NB4 (cell line): ENCODE results near the gene POU6F2.

Source experiments
- DNase-seq: peaks from one replicate; pipeline ENCODE4 v3.0.0; 2010; ENCODE audit warnings: low read depth
- H3K4me3 ChIP-seq: one replicate; pipeline ENCODE4 v1.5.1; 2011; ENCODE audit warnings: mild to moderate bottlenecking, low read depth, low read length, moderate library complexity
- MYC ChIP-seq: IDR thresholded peaks from 2 replicates; pipeline ENCODE4 v1.6.1; 2011; ENCODE audit warnings: low read depth, low read length
- POLR2A ChIP-seq: IDR thresholded peaks from 2 replicates; pipeline ENCODE4 v1.6.1; 2011; ENCODE audit warnings: mild to moderate bottlenecking; ENCODE audit not compliant: insufficient read length; ENCODE audit errors: extremely low read depth
- TF ChIP-seq, protein P1 (sequence below): IDR thresholded peaks from one replicate; pipeline ENCODE4 v1.5.1; 2012; ENCODE audit warnings: low read depth, low read length
- TF ChIP-seq, protein P2 (sequence below): IDR thresholded peaks from 2 replicates; pipeline ENCODE4 v1.6.1; 2011; ENCODE audit warnings: low read depth, low read length

POU6F2 gene, protein sequence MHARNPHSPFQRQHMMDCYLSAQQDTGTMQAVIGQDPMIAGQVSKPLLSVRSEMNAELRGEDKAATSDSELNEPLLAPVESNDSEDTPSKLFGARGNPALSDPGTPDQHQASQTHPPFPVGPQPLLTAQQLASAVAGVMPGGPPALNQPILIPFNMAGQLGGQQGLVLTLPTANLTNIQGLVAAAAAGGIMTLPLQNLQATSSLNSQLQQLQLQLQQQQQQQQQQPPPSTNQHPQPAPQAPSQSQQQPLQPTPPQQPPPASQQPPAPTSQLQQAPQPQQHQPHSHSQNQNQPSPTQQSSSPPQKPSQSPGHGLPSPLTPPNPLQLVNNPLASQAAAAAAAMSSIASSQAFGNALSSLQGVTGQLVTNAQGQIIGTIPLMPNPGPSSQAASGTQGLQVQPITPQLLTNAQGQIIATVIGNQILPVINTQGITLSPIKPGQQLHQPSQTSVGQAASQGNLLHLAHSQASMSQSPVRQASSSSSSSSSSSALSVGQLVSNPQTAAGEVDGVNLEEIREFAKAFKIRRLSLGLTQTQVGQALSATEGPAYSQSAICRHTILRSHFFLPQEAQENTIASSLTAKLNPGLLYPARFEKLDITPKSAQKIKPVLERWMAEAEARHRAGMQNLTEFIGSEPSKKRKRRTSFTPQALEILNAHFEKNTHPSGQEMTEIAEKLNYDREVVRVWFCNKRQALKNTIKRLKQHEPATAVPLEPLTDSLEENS

DNA sequence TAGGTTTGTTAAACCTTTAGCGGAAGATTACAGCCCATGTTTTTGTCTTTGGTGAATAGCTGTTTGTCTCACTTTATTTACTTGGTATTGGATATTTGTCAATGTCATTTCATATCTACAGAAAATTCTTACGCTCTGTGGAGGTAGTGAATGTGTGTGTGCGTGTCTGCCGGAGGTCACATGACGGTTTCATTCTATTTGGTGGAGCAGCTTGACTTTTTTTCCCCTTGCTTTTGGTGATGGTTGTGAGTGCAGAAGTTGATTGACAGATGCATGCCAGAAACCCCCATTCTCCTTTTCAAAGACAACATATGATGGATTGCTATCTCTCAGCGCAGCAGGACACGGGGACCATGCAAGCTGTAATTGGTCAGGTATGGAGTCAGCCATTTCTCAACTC lies at the start of gene POU6F2:
Gene POU6F2 (plus strand): TSS at position 225 of the 400 bp plus-strand sequence. CDS start 45 bp downstream, at position 270.
- DNase-seq: no peak
- TF ChIP-seq, protein P1, sequence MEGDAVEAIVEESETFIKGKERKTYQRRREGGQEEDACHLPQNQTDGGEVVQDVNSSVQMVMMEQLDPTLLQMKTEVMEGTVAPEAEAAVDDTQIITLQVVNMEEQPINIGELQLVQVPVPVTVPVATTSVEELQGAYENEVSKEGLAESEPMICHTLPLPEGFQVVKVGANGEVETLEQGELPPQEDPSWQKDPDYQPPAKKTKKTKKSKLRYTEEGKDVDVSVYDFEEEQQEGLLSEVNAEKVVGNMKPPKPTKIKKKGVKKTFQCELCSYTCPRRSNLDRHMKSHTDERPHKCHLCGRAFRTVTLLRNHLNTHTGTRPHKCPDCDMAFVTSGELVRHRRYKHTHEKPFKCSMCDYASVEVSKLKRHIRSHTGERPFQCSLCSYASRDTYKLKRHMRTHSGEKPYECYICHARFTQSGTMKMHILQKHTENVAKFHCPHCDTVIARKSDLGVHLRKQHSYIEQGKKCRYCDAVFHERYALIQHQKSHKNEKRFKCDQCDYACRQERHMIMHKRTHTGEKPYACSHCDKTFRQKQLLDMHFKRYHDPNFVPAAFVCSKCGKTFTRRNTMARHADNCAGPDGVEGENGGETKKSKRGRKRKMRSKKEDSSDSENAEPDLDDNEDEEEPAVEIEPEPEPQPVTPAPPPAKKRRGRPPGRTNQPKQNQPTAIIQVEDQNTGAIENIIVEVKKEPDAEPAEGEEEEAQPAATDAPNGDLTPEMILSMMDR: no peak
- no peak for TF ChIP-seq MYC
- TF ChIP-seq, protein P2, sequence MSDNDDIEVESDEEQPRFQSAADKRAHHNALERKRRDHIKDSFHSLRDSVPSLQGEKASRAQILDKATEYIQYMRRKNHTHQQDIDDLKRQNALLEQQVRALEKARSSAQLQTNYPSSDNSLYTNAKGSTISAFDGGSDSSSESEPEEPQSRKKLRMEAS: no peak
- no peak for TF ChIP-seq POLR2A
- no peak within 1 kb of the TSS for H3K4me3 ChIP-seq

DNA sequence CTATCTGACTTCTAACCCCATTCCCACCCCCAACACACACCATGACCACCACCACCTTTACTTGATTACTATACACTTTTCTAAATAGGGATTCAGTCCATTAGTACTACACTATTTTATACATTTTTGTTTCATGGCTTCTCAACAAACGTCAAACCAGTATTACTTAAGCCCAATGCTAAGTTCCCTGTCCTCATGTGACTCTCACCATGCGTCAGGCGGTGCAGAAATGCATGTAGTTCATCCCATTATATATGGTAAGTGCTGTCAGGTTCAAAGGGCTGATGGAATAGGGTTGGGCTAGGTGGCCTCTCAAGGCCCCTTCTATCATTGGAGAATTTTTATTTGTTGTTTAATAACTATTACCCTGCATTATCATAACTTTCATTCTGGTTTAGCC lies 49.2 kb upstream of the POU6F2 start:
- no peak overlapping the region for H3K4me3 ChIP-seq
- no peak for DNase-seq
- TF ChIP-seq POLR2A (no peak), MYC (no peak)
- TF ChIP-seq, protein P2: no peak
- TF ChIP-seq, protein P1: no peak

DNA sequence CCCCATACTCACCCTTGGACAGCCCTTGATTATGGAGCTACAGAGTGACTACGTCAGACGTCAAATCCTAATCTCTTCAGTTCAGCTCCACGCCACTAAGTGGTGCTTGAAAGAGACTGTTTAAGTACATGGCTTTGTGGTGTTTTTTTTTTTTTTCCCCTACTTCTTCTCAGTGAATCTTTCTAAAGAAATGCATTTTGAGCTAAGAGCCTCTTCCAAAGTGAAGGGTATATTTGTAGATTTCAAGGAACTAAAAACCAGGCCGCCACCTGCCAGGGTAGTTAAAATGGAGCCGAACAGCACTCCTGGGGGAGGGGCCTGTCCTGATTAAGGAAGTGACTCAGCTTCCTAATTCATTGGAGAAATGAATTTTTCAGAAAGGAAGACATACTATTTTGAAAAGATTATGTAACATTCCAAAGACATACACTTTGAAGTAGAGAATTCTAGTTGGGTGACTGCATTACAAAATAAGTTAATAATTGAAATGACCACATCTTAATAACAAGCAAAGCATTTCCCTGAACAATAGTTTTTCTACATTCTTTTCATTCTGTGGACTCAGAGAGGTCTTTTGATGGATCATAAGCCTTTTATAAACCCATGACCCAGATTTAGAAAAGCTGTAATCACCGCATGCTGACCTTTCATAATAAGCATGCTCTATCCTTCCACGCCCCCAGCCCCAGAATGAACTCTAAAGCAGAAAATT lies 48.1 kb upstream of the POU6F2 start:
- TF ChIP-seq POLR2A: no peak
- TF ChIP-seq, protein P1: no peak
- no peak for TF ChIP-seq MYC
- TF ChIP-seq, protein P2: no peak
- DNase-seq: peak; percentile 49
- H3K4me3 ChIP-seq: no peak overlapping the region

DNA sequence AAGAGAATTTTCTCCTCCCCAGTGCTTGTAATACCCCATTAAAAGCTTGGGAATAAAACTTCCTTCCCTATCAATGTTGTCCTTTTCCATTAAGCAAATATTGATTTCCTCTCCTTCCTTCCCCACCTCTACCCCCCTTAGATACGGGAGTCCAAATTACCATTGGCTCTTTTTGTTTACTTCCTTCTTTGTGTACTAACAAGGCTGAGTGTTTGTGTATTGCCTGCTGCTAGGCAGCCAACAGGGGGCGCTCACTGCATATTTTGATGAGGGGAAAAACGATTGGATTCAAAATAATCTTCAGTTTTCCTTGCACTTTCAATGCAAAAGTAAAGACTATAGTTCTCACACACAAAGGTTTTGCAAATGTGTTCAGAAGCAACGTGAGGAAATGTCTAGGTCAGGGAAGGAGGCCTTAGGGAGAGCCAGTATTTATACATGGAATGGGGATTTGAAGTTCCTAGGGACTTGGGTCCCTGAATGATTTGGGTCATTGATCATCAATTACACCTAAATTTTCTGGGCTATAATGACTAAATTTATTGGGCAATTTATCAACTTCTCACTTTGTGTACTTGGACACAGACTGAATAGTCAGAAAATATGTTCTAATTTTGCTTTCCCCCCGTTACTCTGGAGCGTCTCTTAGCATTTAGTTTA lies 45.1 kb upstream of the POU6F2 start:
- H3K4me3 ChIP-seq: no peak overlapping the region
- TF ChIP-seq, protein P2: 0 out of 2 replicates have a peak, but pooled peaks have one; percentile 8
- TF ChIP-seq MYC (no peak), POLR2A (no peak)
- TF ChIP-seq, protein P1: peak; percentile 99
- DNase-seq: peak; percentile 72

DNA sequence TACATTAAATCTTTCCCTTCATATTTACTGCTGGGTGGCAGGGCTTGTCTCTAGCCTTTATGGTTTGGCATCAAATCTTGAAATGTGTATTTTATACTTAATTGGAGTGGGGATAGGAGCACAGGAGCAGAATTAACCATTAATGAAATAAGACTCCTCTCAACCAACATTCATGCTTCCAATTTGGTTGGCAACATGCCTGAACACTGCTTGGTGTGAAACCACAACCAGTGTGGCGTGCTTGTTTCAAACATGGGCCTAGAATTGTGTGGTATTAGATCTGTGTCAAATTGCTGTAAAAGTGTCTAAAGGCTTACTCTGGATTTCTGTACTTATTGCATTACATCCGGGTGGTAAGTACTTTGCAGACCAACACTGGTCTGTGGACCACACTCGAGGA lies 43.7 kb upstream of the POU6F2 start:
- no peak overlapping the region for H3K4me3 ChIP-seq
- TF ChIP-seq, protein P1: no peak
- TF ChIP-seq POLR2A (no peak), MYC (no peak)
- TF ChIP-seq, protein P2: no peak
- no peak for DNase-seq
